ENCODE measurements around the gene ADAMTS16. TPM values are rescaled to one million over a fixed set of nuclear protein-coding genes. Genes with fewer than 3 reads are reported as not detected.

Gene ADAMTS16
- total and polyA plus RNA-seq, 11 donors, result 0.05 to 4.7 (median 0.16) TPM; not detected in 8

DNA sequence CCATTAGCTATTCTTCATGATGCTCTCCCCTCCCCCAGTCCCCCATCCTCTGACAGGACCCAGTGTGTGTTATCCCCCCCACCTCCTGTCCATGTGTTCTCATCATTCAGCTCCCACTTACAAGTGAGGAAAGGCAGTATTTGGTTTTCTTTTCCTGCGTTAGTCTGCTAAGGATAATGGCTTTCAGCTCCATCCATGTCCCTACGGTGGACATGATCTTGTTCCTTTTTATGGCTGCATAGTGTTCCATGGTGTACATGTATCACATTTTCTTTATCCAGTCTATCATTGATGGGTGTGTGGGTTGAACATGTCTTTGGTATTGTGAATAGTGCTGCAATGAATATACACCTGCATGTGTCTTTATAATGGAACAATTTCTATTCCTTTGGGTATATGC lies 181.0 kb downstream of the ADAMTS16 start:
- WGBS, 4 donors, result 86 to 92% (median 87%) methylated on average over 2 of the region's 2 CpGs
- TF ChIP-seq POLR2A (IDR thresholded peaks at IDR 0.05), result no peak
- TF ChIP-seq, protein P1, sequence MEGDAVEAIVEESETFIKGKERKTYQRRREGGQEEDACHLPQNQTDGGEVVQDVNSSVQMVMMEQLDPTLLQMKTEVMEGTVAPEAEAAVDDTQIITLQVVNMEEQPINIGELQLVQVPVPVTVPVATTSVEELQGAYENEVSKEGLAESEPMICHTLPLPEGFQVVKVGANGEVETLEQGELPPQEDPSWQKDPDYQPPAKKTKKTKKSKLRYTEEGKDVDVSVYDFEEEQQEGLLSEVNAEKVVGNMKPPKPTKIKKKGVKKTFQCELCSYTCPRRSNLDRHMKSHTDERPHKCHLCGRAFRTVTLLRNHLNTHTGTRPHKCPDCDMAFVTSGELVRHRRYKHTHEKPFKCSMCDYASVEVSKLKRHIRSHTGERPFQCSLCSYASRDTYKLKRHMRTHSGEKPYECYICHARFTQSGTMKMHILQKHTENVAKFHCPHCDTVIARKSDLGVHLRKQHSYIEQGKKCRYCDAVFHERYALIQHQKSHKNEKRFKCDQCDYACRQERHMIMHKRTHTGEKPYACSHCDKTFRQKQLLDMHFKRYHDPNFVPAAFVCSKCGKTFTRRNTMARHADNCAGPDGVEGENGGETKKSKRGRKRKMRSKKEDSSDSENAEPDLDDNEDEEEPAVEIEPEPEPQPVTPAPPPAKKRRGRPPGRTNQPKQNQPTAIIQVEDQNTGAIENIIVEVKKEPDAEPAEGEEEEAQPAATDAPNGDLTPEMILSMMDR (IDR thresholded peaks at IDR 0.05), result no peak
- ATAC-seq (no peak), DNase-seq (no peak)
- intact Hi-C loops (cut with DNase I), result no loop called here
- no peak overlapping the region for H3K27ac ChIP-seq
- no peaks in the 10 kb centered on the region for H3K36me3 ChIP-seq
- no peaks in the 10 kb centered on the region for H3K9me3 ChIP-seq
- no peak overlapping the region for H3K4me3 ChIP-seq
- H3K4me1 ChIP-seq, result no peaks in the 10 kb centered on the region
- no peaks in the 10 kb centered on the region for H3K27me3 ChIP-seq

DNA sequence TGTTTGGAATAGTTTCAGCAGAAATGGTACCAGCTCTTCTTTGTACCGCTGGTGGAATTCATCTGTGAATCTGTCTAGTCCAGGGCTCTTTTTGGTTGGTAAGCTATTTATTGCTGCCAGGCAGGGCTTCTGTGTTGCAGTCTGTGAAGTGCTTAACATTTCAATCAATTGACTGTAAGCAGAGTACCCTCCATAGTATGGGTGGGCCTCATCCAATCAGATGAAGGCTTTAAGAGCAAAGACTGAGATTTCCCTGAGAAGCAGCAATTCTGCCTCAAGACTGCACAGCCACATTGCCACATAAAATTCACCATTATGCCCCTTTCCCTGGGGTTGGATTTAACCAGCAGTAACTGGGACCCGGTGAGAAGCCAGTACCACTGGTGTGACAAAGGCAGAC lies 183.4 kb downstream of the ADAMTS16 start:
- no peak for TF ChIP-seq POLR2A (IDR thresholded peaks at IDR 0.05)
- TF ChIP-seq, protein P1 (IDR thresholded peaks at IDR 0.05), result no peak
- ATAC-seq, result no peak
- Histone ChIP-seq H3K4me1 (no peaks in the 10 kb centered on the region), H3K27me3 (no peaks in the 10 kb centered on the region), H3K4me3 (no peak overlapping the region), H3K36me3 (no peaks in the 10 kb centered on the region), H3K9me3 (no peaks in the 10 kb centered on the region), H3K27ac (no peak overlapping the region)
- intact Hi-C loops (cut with DNase I), result no loop called here
- WGBS, 4 donors, result 95 to 100% (median 99%) methylated on average over 2 of the region's 2 CpGs
- DNase-seq, result no peak

DNA sequence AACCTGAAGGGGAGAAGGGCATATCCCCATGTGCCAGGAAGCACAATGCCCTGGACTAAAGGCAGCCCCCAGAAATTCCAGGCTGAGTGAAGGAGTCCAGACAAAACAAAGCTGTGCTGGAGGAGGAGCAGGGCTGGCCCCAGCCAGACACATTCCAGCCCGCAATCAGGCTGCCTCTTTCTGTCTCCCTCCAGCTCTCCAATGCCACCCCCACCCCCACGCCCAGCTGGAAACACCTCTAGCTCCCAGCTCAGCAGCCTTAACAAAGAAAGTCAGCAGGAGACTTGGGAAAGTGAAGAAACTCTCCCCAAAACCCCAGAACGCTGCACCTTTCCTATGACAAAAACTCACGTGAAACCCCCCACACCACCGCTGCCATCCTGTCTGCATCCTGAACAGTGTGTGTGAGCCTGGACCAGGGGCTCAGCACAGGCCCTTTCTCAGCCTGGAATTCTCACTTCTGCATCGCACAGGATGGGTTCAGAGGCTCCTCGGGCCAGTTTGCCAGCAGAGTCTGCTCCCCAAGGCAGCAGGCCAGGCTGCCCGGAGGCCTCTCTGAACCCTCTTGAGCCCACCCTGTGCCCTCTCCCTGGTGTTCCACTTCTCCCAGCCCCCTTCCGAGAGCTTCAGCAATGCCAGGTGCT lies 186.1 kb downstream of the ADAMTS16 start:
- no peaks in the 10 kb centered on the region for H3K27me3 ChIP-seq
- H3K27ac ChIP-seq, result no peak overlapping the region
- WGBS, 4 donors, result 43 to 55% (median 48%) methylated on average over 7 to 9 of the region's 9 CpGs
- TF ChIP-seq, protein P1 (IDR thresholded peaks at IDR 0.05), result no peak
- no peak for TF ChIP-seq POLR2A (IDR thresholded peaks at IDR 0.05)
- H3K36me3 ChIP-seq, result no peaks in the 10 kb centered on the region
- intact Hi-C loops (cut with DNase I), result no loop called here
- ATAC-seq (peak in 1 of 4 donors; percentile 16), DNase-seq (no peak)
- no peaks in the 10 kb centered on the region for H3K9me3 ChIP-seq
- no peaks in the 10 kb centered on the region for H3K4me1 ChIP-seq
- H3K4me3 ChIP-seq, result no peak overlapping the region

DNA sequence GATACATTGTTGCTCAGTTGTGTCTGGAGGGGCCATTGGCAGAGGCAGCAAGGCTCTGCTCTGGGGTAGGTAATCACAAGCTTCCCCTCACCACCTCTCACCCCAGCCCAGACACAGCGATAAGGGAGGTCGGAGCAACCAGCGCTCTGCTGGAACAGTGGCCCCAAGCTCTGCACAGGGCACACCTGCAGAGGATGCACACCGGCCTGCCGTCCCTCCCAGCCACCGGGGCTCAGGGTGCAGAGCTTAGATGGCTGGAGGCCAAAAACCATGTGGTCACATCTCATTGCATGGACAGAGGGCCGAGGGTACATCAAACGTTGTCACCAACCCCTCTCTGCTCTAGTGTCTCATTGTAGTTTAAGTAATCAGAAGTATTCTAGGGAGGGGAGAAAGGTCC lies 187.0 kb downstream of the ADAMTS16 start:
- intact Hi-C loops (cut with DNase I), result no loop called here
- Histone ChIP-seq H3K36me3 (no peaks in the 10 kb centered on the region), H3K9me3 (no peaks in the 10 kb centered on the region), H3K4me1 (no peaks in the 10 kb centered on the region), H3K27ac (no peak overlapping the region), H3K27me3 (no peaks in the 10 kb centered on the region), H3K4me3 (no peak overlapping the region)
- WGBS, 4 donors, result 78 to 92% (median 85%) methylated on average over 8 of the region's 8 CpGs
- no peak for ATAC-seq
- TF ChIP-seq, protein P1 (IDR thresholded peaks at IDR 0.05), result no peak
- no peak for TF ChIP-seq POLR2A (IDR thresholded peaks at IDR 0.05)
- DNase-seq, result no peak
